HepG2 (cell line): Measurements from ENCODE around the gene NOXA1. TPM values are rescaled to one million over a fixed set of nuclear protein-coding genes. Genes with fewer than 3 reads are reported as not detected.

Source experiments
- ATF7 ChIP-seq, 2 experiments: fragments of 450-650 bp in 1 of 2; sonication (generic) in 1 of 2; formaldehyde crosslinking in 1 of 2; IDR thresholded peaks; 2 replicates each; pipeline versions ENCODE4 v1.4.0 to v1.6.1; 2016 to 2020; ENCODE audit warnings: antibody characterized with exemption in 1 of 2, mild to moderate bottlenecking in 1 of 2, missing genetic modification reagents in 1 of 2
- CC2D1A ChIP-seq: sonication (generic); formaldehyde crosslinking; IDR thresholded peaks from 2 replicates; pipeline ENCODE4 v1.8.1; 2023; ENCODE audit warnings: mild to moderate bottlenecking, missing genetic modification reagents
- CREB1 ChIP-seq, 2 experiments: fragments of 450-650 bp in 1 of 2; IDR thresholded peaks; 2 replicates each; pipeline ENCODE4 v1.6.1; 2016 to 2017; ENCODE audit warnings: control low read depth in 1 of 2, mild to moderate bottlenecking in 1 of 2, missing compliant biosample characterization in 1 of 2, missing genetic modification characterization in 1 of 2
- ELF3 ChIP-seq: IDR thresholded peaks from 2 replicates; pipeline ENCODE4 v1.6.1; 2016; ENCODE audit warnings: missing genetic modification reagents, missing compliant biosample characterization
- FOXC1 ChIP-seq: sonication (generic); formaldehyde crosslinking; IDR thresholded peaks from 2 replicates; pipeline ENCODE4 v1.8.0; 2022; ENCODE audit warnings: mild to moderate bottlenecking, missing genetic modification reagents, borderline replicate concordance
- FOXK1 ChIP-seq: sonication (generic); formaldehyde crosslinking; IDR thresholded peaks from 2 replicates; pipeline ENCODE4 v1.4.0; 2020; ENCODE audit warnings: low read depth, missing genetic modification reagents, borderline replicate concordance
- HIC2 ChIP-seq: sonication (generic); formaldehyde crosslinking; IDR thresholded peaks from 2 replicates; pipeline ENCODE4 v1.9.0; 2022; ENCODE audit warnings: low read depth, missing genetic modification reagents
- HOXA7 ChIP-seq: sonication (generic); formaldehyde crosslinking; IDR thresholded peaks from 2 replicates; pipeline ENCODE4 v1.8.1; 2022; ENCODE audit warnings: mild to moderate bottlenecking, missing genetic modification reagents, moderate library complexity
- ISX ChIP-seq: sonication (generic); formaldehyde crosslinking; conservative IDR thresholded peaks from 2 replicates; pipeline ENCODE4 v1.5.0; 2020; ENCODE audit warnings: missing genetic modification reagents
- MAZ ChIP-seq, 2 experiments: sonication (generic) in 1 of 2; formaldehyde crosslinking in 1 of 2; IDR thresholded peaks; 2 replicates each; pipeline versions ENCODE4 v1.5.0 to v1.6.1; 2012 to 2020; ENCODE audit warnings: low read depth in 2 of 2, mild to moderate bottlenecking in 2 of 2, borderline replicate concordance in 1 of 2, improper control_type of control experiment in 1 of 2, low read length in 1 of 2, missing genetic modification reagents in 1 of 2, moderate library complexity in 1 of 2
- MEIS2 ChIP-seq: sonication (generic); formaldehyde crosslinking; IDR thresholded peaks from 2 replicates; pipeline ENCODE4 v1.9.0; 2021; ENCODE audit warnings: mild to moderate bottlenecking, missing genetic modification reagents
- NONO ChIP-seq, 2 experiments: fragments of 450-650 bp in 1 of 2; sonication (generic) in 1 of 2; formaldehyde crosslinking in 1 of 2; IDR thresholded peaks in 1 of 2; conservative IDR thresholded peaks in 1 of 2; 2 replicates each; pipeline versions ENCODE4 v1.6.1 to v1.8.0; 2017 to 2022; ENCODE audit warnings: mild to moderate bottlenecking in 1 of 2, missing genetic modification reagents in 1 of 2, moderate library complexity in 1 of 2
- RBM22 ChIP-seq: fragments of 200-400 bp; formaldehyde crosslinking; optimal IDR thresholded peaks from 2 replicates; pipeline ENCODE3; 2017; ENCODE audit warnings: mild to moderate bottlenecking, low read length, moderate library complexity
- SP5 ChIP-seq: IDR thresholded peaks from 2 replicates; pipeline ENCODE4 v1.6.1; 2016; ENCODE audit warnings: low read depth, borderline replicate concordance
- ZBTB38 ChIP-seq: sonication (generic); formaldehyde crosslinking; IDR thresholded peaks from 2 replicates; pipeline ENCODE4 v1.5.1; 2020; ENCODE audit warnings: mild to moderate bottlenecking, missing genetic modification reagents
- ZNF124 ChIP-seq: sonication (generic); formaldehyde crosslinking; IDR thresholded peaks from 2 replicates; pipeline ENCODE4 v1.4.0; 2020; ENCODE audit warnings: missing genetic modification reagents
- ZNF224 ChIP-seq: sonication (generic); formaldehyde crosslinking; IDR thresholded peaks from 2 replicates; pipeline ENCODE4 v1.5.0; 2020; ENCODE audit warnings: mild to moderate bottlenecking, missing genetic modification reagents
- ZNF230 ChIP-seq: sonication (generic); formaldehyde crosslinking; IDR thresholded peaks from 2 replicates; pipeline ENCODE4 v1.4.0; 2020; ENCODE audit warnings: mild to moderate bottlenecking, missing genetic modification reagents
- ZNF343 ChIP-seq: sonication (generic); formaldehyde crosslinking; IDR thresholded peaks from 2 replicates; pipeline ENCODE4 v1.4.0; 2020; ENCODE audit warnings: mild to moderate bottlenecking, missing genetic modification reagents
- ZNF362 ChIP-seq: sonication (generic); formaldehyde crosslinking; IDR thresholded peaks from 2 replicates; pipeline ENCODE4 v1.4.0; 2020; ENCODE audit warnings: missing genetic modification reagents, mild to moderate bottlenecking, borderline replicate concordance
- ZNF572 ChIP-seq: sonication (generic); formaldehyde crosslinking; IDR thresholded peaks from 2 replicates; pipeline ENCODE4 v1.5.1; 2020; ENCODE audit warnings: mild to moderate bottlenecking, missing genetic modification reagents
- ZNF614 ChIP-seq: IDR thresholded peaks from 2 replicates; pipeline ENCODE4 v1.6.1; 2018; ENCODE audit warnings: missing biosample characterization, missing genetic modification reagents, inconsistent platforms, borderline replicate concordance
- ZNF709 ChIP-seq: sonication (generic); formaldehyde crosslinking; IDR thresholded peaks from 2 replicates; pipeline ENCODE4 v1.5.0; 2020; ENCODE audit warnings: mild to moderate bottlenecking, missing genetic modification reagents
- ZNF724P ChIP-seq: sonication (generic); formaldehyde crosslinking; IDR thresholded peaks from 2 replicates; pipeline ENCODE4 v1.8.0; 2022; ENCODE audit warnings: missing genetic modification reagents, borderline replicate concordance
- ZNF883 ChIP-seq: sonication (generic); formaldehyde crosslinking; IDR thresholded peaks from 2 replicates; pipeline ENCODE4 v1.5.1; 2020; ENCODE audit warnings: mild to moderate bottlenecking, missing genetic modification reagents; ENCODE audit errors: not compliant biosample characterization
- polyA plus RNA-seq, 8 experiments: library from polyadenylated mRNA; depleted of rRNA in 3 of 8; stranded (reverse) in 7 of 8; unstranded in 1 of 8; fragments of >200 nt; fragmentation: Illumina TruSeq in 4 of 8; extraction: Trizol in 4 of 8; gene quantifications; 2 replicates each; pipeline versions ENCODE4 v1.2.1 to v1.2.3, GENCODE V29; 2011 to 2016; ENCODE audit warnings: low read depth in 4 of 8, missing spikeins in 1 of 8, mixed read lengths in 1 of 8; ENCODE audit not compliant: insufficient read depth in 1 of 8
- total RNA-seq, 5 experiments: library from RNA; depleted of rRNA; stranded (reverse); fragments of >200 nt; fragmentation: Illumina TruSeq; extraction: Trizol; gene quantifications; 2 replicates each; pipeline ENCODE4 v1.2.3, GENCODE V29; 2016; ENCODE audit warnings: low read depth in 1 of 5

Gene NOXA1
- total and polyA plus RNA-seq, 2 of the 13 experiments (the other 11 are each of a cell fraction or from before 2014, with no cell fraction given), result 0.78 to 1.2 TPM

GRCh38 chr9:137462986-137463930 is 40.1 kb downstream of the NOXA1 start (continued):
- TF ChIP-seq ZNF709 (CRISPR knock-in tag) (peak; percentile 89), FOXC1 (CRISPR knock-in tag) (no peak), HIC2 (CRISPR knock-in tag) (peak; percentile 79; the same call in 1 of the 2 replicates), ELF3 (CRISPR knock-in tag) (0 out of 2 replicates have a peak, but pooled peaks have one; percentile 25), CREB1 (IDR thresholded peaks at IDR 0.05) (no peak), CREB1 (CRISPR knock-in tag; IDR thresholded peaks at IDR 0.05) (no peak), RBM22 (no peak), MEIS2 (CRISPR knock-in tag) (peak; percentile 78), MAZ (IDR thresholded peaks at IDR 0.05; ENCODE audit: borderline replicate concordance, low read depth, low read length) (peak; percentile 30; the same call in 1 of the 2 replicates), MAZ (CRISPR knock-in tag; IDR thresholded peaks at IDR 0.05; ENCODE audit: low read depth) (no peak), HOXA7 (CRISPR knock-in tag) (0 out of 2 replicates have a peak, but pooled peaks have one; percentile 39), ZNF343 (CRISPR knock-in tag) (peak; percentile 37; the same call in 1 of the 2 replicates), ATF7 (IDR thresholded peaks at IDR 0.05) (no peak), ATF7 (CRISPR knock-in tag; IDR thresholded peaks at IDR 0.05) (peak; percentile 70; the same call in 1 of the 2 replicates), NONO (IDR thresholded peaks at IDR 0.05) (no peak), NONO (CRISPR knock-in tag; conservative IDR thresholded peaks at IDR 0.05) (peak; percentile 73), ISX (CRISPR knock-in tag) (no peak), FOXK1 (0 out of 2 replicates have a peak, but pooled peaks have one; percentile 9), ZNF362 (CRISPR knock-in tag) (0 out of 2 replicates have a peak, but pooled peaks have one; percentile 40), CC2D1A (CRISPR knock-in tag) (no peak), ZNF572 (CRISPR knock-in tag) (0 out of 2 replicates have a peak, but pooled peaks have one; percentile 9), ZNF124 (peak; percentile 66; the same call in 1 of the 2 replicates), ZNF224 (CRISPR knock-in tag) (peak; percentile 41; the same call in 1 of the 2 replicates), ZNF230 (CRISPR knock-in tag) (peak; percentile 69; the same call in 1 of the 2 replicates), ZNF883 (peak; percentile 61), ZNF724P (CRISPR knock-in tag) (0 out of 2 replicates have a peak, but pooled peaks have one; percentile 30), ZNF614 (CRISPR knock-in tag) (no peak), ZBTB38 (CRISPR knock-in tag) (peak; percentile 97), SP5 (peak; percentile 68)
